ENCODE results near the gene TTN.
"Not testable (repeated sequence)": the region's sequence is repeated elsewhere in the genome, so short reads cannot be mapped to it uniquely, and the experiment has no call there.

DNA sequence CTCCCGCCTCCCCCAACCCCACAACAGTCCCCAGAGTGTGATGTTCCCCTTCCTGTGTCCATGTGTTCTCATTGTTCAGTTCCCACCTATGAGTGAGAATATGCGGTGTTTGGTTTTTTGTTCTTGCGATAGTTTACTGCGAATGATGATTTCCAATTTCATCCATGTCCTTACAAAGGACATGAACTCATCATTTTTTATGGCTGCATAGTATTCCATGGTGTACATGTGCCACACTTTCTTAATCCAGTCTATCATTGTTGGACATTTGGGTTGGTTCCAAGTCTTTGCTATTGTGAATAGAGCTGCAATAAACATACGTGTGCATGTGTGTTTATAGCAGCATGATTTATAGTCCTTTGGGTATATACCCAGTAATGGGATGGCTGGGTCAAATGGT, 282.2 kb downstream of the TTN start:
- TF ChIP-seq, protein P1, sequence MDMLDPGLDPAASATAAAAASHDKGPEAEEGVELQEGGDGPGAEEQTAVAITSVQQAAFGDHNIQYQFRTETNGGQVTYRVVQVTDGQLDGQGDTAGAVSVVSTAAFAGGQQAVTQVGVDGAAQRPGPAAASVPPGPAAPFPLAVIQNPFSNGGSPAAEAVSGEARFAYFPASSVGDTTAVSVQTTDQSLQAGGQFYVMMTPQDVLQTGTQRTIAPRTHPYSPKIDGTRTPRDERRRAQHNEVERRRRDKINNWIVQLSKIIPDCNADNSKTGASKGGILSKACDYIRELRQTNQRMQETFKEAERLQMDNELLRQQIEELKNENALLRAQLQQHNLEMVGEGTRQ (IDR thresholded peaks at IDR 0.05; ENCODE audit: low read length) = not testable (repeated sequence)
- TF ChIP-seq, protein P2, sequence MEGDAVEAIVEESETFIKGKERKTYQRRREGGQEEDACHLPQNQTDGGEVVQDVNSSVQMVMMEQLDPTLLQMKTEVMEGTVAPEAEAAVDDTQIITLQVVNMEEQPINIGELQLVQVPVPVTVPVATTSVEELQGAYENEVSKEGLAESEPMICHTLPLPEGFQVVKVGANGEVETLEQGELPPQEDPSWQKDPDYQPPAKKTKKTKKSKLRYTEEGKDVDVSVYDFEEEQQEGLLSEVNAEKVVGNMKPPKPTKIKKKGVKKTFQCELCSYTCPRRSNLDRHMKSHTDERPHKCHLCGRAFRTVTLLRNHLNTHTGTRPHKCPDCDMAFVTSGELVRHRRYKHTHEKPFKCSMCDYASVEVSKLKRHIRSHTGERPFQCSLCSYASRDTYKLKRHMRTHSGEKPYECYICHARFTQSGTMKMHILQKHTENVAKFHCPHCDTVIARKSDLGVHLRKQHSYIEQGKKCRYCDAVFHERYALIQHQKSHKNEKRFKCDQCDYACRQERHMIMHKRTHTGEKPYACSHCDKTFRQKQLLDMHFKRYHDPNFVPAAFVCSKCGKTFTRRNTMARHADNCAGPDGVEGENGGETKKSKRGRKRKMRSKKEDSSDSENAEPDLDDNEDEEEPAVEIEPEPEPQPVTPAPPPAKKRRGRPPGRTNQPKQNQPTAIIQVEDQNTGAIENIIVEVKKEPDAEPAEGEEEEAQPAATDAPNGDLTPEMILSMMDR (IDR thresholded peaks at IDR 0.05; ENCODE audit: control extremely low read depth in 1 of 3, insufficient read depth in 1 of 3, low read depth in 1 of 3, low read length in 3 of 3) = not testable (repeated sequence)
- TF ChIP-seq KDM1A (IDR thresholded peaks at IDR 0.05; ENCODE audit: borderline replicate concordance, low read length); POLR2A (IDR thresholded peaks at IDR 0.05; ENCODE audit: control extremely low read depth in 1 of 2, low read depth in 2 of 2, low read length in 2 of 2); CREB1 (IDR thresholded peaks at IDR 0.05): not testable (repeated sequence)

Data from H1 (cell line).